ENCODE results near the gene EIF4E3. TPM values are rescaled to one million over a fixed set of nuclear protein-coding genes. Genes with fewer than 3 reads are reported as not detected.

Gene EIF4E3
- total RNA-seq, 1 experiment from 2014 or later = 2.2 TPM

DNA sequence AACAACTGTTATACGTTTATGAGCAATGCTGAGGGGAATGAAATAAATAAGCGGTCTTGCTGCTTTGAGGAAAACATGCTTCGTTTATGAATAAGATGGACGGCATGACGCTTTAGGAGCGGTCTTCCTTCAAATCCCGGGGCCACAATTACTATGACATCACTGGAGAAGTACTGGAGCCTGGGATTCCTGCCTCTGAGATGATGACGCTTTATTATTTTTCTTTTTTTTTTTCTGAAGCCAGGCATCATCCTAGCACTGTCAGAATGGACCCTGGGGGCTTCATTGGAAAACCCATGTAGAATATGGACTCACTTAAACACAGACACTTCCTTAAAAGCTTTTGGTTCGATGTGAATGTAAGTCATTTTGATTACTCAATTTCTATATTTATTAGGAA is 89.2 kb downstream of the EIF4E3 start:
- no peaks in the 10 kb centered on the region for H3K36me3 ChIP-seq (ENCODE audit: low read depth, low read length)
- no peaks in the 10 kb centered on the region for H3K79me2 ChIP-seq (ENCODE audit: low read length)
- DNase-seq (no peak), ATAC-seq (no peak)
- no peak overlapping the region for H3K27ac ChIP-seq (ENCODE audit: low read length)
- no peak overlapping the region for H3K4me2 ChIP-seq (ENCODE audit: low read length)
- ChIA-PET CTCF (no interaction called here), POLR2A (ENCODE audit: unreplicated experiment) (no interaction called here)
- no peaks in the 10 kb centered on the region for H3K9me3 ChIP-seq (ENCODE audit: low read length)
- no peak overlapping the region for H2AFZ ChIP-seq (ENCODE audit: low read length)
- H4K20me1 ChIP-seq (ENCODE audit: low read length) = no peaks in the 10 kb centered on the region
- H3K9me2 ChIP-seq (replicated peaks; ENCODE audit: low read length) = no peaks in the 10 kb centered on the region
- intact Hi-C loops (cut with micrococcal nuclease) = no loop called here
- H3K4me3 ChIP-seq (ENCODE audit: low read length) = no peak overlapping the region
- TF ChIP-seq, protein P1, sequence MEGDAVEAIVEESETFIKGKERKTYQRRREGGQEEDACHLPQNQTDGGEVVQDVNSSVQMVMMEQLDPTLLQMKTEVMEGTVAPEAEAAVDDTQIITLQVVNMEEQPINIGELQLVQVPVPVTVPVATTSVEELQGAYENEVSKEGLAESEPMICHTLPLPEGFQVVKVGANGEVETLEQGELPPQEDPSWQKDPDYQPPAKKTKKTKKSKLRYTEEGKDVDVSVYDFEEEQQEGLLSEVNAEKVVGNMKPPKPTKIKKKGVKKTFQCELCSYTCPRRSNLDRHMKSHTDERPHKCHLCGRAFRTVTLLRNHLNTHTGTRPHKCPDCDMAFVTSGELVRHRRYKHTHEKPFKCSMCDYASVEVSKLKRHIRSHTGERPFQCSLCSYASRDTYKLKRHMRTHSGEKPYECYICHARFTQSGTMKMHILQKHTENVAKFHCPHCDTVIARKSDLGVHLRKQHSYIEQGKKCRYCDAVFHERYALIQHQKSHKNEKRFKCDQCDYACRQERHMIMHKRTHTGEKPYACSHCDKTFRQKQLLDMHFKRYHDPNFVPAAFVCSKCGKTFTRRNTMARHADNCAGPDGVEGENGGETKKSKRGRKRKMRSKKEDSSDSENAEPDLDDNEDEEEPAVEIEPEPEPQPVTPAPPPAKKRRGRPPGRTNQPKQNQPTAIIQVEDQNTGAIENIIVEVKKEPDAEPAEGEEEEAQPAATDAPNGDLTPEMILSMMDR (conservative IDR thresholded peaks at IDR 0.05; ENCODE audit: low read depth, low read length) = no peak
- no peak for TF ChIP-seq EZH2 (IDR thresholded peaks at IDR 0.05; ENCODE audit: low read length, unreplicated experiment)
- no peak for TF ChIP-seq EZH2phosphoT487 (IDR thresholded peaks at IDR 0.05; ENCODE audit: borderline replicate concordance, low read length)
- H3K27me3 ChIP-seq (ENCODE audit: low read length) = no peaks in the 10 kb centered on the region
- no peaks in the 10 kb centered on the region for H3F3A ChIP-seq (ENCODE audit: low read length, unreplicated experiment)
- BruUV-seq (replicated peaks) = no TSS peak
- no peaks in the 10 kb centered on the region for H3K4me1 ChIP-seq (ENCODE audit: insufficient read depth, low read length)
- no peak overlapping the region for H3K9ac ChIP-seq (ENCODE audit: low read length)

DNA sequence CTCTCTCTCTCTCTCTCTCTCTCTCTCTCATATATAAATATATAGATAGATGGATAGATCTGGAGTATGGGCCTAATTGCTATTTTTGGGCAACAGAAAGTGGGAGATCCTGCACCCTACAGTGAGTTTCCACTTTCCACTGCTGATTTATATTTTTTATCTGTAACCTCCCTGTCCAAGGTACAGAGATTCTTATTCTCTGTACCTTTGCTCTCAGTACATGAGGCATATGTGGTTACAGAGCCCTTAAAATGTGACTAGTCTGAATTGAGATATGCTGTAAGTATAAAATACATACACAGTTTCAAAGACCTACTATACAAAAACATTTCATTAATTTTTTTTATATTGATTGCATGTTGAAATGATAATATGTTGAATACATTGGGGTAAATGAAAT is 90.5 kb downstream of the EIF4E3 start:
- Histone ChIP-seq H3K79me2 (ENCODE audit: low read length) (no peaks in the 10 kb centered on the region), H3K36me3 (ENCODE audit: low read depth, low read length) (no peaks in the 10 kb centered on the region), H3K9me3 (ENCODE audit: low read length) (no peaks in the 10 kb centered on the region), H3K27ac (ENCODE audit: low read length) (no peak overlapping the region), H3K27me3 (ENCODE audit: low read length) (no peaks in the 10 kb centered on the region), H3K9me2 (replicated peaks; ENCODE audit: low read length) (no peaks in the 10 kb centered on the region), H3K4me3 (ENCODE audit: low read length) (no peak overlapping the region), H3K4me2 (ENCODE audit: low read length) (no peak overlapping the region), H4K20me1 (ENCODE audit: low read length) (no peaks in the 10 kb centered on the region), H3K4me1 (ENCODE audit: insufficient read depth, low read length) (no peaks in the 10 kb centered on the region), H3K9ac (ENCODE audit: low read length) (no peak overlapping the region), H2AFZ (ENCODE audit: low read length) (no peak overlapping the region), H3F3A (ENCODE audit: low read length, unreplicated experiment) (no peaks in the 10 kb centered on the region)
- ChIA-PET CTCF (no interaction called here), POLR2A (ENCODE audit: unreplicated experiment) (no interaction called here)
- TF ChIP-seq EZH2 (IDR thresholded peaks at IDR 0.05; ENCODE audit: low read length, unreplicated experiment) (no peak), EZH2phosphoT487 (IDR thresholded peaks at IDR 0.05; ENCODE audit: borderline replicate concordance, low read length) (no peak)
- TF ChIP-seq, protein P1 (conservative IDR thresholded peaks at IDR 0.05; ENCODE audit: low read depth, low read length) = no peak
- DNase-seq = no peak
- no TSS peak for BruUV-seq (replicated peaks)
- no peak for ATAC-seq
- intact Hi-C loops (cut with micrococcal nuclease) = no loop called here

DNA sequence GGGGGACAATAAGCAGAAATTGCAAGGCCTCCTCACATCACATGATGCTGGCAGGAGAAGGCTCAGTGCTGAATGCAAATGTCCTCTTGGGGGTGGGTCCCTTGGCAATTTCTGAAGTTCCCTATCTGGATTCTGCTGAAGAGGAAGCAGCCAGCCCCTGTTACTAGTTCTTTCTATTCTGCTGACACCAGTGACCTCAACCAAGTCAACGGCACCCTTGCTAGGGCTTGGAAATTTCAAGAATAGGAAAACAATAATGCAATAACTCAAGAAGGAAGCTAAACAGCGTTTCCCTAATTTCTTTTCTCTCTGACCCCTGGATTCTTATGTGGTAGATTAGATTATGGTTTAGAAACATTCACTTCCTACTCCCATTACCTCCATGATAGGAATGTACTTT is 95.5 kb downstream of the EIF4E3 start:
- H3K4me2 ChIP-seq (ENCODE audit: low read length) = no peak overlapping the region
- H3K27ac ChIP-seq (ENCODE audit: low read length) = no peak overlapping the region
- no peak overlapping the region for H3K9ac ChIP-seq (ENCODE audit: low read length)
- no TSS peak for BruUV-seq (replicated peaks)
- CTCF ChIA-PET = no interaction called here
- H3F3A ChIP-seq (ENCODE audit: low read length, unreplicated experiment) = no peaks in the 10 kb centered on the region
- no peaks in the 10 kb centered on the region for H3K36me3 ChIP-seq (ENCODE audit: low read depth, low read length)
- H3K4me1 ChIP-seq (ENCODE audit: insufficient read depth, low read length) = no peaks in the 10 kb centered on the region
- H3K9me3 ChIP-seq (ENCODE audit: low read length) = no peaks in the 10 kb centered on the region
- TF ChIP-seq, protein P1 (conservative IDR thresholded peaks at IDR 0.05; ENCODE audit: low read depth, low read length) = no peak
- intact Hi-C loops (cut with micrococcal nuclease) = no loop called here
- H3K79me2 ChIP-seq (ENCODE audit: low read length) = no peaks in the 10 kb centered on the region
- DNase-seq (no peak), ATAC-seq (no peak)
- POLR2A ChIA-PET (ENCODE audit: unreplicated experiment) = no interaction called here
- H3K4me3 ChIP-seq (ENCODE audit: low read length) = no peak overlapping the region
- no peak overlapping the region for H2AFZ ChIP-seq (ENCODE audit: low read length)
- no peaks in the 10 kb centered on the region for H3K9me2 ChIP-seq (replicated peaks; ENCODE audit: low read length)
- no peaks in the 10 kb centered on the region for H4K20me1 ChIP-seq (ENCODE audit: low read length)
- H3K27me3 ChIP-seq (ENCODE audit: low read length) = no peaks in the 10 kb centered on the region
